GM12874 (cell line): ENCODE results near the gene POLR2E.

Experiments used
- TF ChIP-seq, protein P1 (sequence below): IDR thresholded peaks from 2 replicates; pipeline ENCODE4 v1.5.1; 2011; ENCODE audit warnings: low read depth, mild to moderate bottlenecking, control low read depth, low read length, moderate library complexity; ENCODE audit not compliant: insufficient read depth

The POLR2E gene

GRCh38 chr19:1085053-1085658 is 10.0 kb downstream of the POLR2E start:
- TF ChIP-seq, protein P1, sequence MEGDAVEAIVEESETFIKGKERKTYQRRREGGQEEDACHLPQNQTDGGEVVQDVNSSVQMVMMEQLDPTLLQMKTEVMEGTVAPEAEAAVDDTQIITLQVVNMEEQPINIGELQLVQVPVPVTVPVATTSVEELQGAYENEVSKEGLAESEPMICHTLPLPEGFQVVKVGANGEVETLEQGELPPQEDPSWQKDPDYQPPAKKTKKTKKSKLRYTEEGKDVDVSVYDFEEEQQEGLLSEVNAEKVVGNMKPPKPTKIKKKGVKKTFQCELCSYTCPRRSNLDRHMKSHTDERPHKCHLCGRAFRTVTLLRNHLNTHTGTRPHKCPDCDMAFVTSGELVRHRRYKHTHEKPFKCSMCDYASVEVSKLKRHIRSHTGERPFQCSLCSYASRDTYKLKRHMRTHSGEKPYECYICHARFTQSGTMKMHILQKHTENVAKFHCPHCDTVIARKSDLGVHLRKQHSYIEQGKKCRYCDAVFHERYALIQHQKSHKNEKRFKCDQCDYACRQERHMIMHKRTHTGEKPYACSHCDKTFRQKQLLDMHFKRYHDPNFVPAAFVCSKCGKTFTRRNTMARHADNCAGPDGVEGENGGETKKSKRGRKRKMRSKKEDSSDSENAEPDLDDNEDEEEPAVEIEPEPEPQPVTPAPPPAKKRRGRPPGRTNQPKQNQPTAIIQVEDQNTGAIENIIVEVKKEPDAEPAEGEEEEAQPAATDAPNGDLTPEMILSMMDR: no peak

DNA sequence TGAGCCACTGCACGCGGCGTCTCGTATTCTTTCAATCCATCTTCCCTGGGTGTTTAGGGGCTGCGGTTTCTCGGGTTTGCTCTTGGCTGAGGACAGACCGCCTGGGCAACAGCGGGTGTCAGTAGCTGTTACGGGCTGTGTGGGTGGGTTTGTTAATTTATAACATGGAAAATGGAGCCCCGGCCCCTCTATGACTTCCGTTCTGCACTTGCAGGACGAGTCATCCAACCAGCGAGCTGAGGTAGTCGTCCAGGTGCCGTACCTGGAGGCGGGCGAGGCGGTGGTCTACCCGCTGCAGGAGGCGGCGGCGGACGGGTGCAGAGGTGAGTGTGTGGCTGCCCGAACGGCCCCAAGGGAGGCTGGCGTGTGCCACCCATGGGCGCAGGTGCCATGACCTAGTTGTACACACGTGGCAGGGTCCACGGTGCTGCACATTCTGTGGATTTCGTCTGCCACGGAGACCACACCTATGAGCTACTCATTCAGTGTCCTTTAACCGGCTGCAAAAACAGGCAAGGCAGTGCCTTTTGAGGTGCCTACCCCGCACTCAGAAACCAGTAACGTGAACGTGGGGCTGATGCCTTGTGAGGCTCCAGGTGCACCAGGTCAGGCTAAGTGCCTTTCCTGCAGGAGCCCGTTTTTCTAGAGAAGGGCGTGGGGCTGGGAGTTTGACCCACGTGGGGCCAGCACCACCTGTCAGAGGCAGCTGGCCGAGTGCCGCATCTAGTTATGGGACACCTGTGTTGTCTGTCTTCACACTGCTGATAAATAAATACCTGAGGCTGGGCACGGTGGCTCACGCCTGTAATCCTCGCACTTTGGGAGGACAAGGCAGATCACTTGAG is 10.9 kb downstream of the POLR2E start:
- TF ChIP-seq, protein P1: no peak

DNA sequence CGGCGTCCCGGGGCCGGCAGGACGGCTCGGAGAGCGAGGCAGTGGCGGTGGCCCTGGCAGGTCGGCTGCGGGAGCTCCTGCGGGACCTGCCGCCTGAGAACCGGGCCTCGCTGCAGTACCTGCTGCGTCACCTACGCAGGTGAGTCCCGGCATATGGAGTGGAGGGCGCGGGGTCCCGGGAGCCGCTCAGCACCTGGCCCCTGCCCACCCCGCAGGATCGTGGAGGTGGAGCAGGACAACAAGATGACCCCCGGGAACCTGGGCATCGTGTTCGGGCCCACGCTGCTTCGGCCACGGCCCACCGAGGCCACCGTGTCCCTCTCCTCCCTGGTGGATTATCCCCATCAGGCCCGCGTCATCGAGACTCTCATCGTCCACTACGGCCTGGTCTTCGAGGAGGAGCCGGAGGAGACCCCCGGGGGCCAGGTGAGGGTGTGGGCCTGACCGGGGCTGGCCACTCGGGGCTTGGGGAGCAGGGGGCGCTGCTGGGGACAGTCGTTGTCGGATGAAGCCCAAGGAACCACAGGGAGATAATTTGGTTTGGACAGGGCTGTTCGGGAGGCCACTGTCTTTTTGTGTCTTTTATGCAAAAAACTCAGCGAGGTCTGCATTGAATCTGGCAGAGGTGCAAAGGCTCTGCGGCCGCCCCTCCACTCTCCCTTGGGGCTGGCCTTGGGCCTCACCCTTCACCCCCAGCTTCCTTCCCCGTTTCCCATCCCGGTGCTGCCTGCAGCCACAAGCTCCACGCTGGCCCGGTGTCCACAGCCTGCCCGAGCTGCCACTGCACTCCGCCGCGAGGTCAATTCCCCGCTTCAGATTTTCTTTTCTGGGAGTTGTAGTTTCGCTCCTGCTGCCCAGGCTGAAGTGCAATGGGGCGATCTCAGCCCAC is 12.0 kb downstream of the POLR2E start:
- TF ChIP-seq, protein P1: no peak

DNA sequence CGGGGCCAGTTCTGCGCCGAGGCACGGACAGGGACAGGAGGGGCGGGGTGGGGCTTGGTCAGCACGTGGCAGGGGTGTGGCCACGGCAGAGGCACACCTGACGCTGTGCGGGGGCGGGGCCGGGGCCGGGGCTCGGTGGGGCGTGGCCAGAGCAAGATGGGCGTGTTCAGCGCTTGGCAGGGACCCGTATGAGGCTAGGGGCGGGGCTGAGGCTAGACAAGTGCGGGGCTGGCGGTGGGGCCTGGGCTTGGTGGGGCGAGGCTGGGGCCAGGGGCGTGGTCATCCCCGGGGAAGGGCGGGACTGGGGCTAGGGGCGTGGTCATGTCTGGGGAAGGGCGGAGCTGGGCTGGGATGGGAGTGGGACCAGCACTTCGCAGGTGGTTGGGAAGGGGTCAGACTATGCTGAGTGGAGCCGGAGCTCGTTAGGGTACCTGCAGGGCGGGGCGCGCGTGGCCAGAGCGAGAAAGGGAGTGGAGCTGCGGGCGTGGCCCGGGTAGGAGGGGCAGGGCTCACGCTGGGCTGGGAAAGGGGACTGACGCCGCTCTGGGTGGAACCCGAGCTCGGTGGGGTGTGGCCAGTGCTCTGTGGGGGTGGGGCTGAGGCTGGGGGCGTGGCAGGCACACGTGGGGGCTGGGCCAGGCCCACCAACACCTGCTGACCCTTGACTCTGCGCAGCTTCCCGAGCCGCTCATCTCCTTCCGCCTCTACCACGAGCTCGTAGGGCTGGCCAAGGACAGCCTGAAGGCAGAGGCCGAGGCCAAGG is 12.8 kb downstream of the POLR2E start:
- TF ChIP-seq, protein P1: no peak

GRCh38 chr19:1081301-1082164 is 13.6 kb downstream of the POLR2E start:
- TF ChIP-seq, protein P1: no peak

DNA sequence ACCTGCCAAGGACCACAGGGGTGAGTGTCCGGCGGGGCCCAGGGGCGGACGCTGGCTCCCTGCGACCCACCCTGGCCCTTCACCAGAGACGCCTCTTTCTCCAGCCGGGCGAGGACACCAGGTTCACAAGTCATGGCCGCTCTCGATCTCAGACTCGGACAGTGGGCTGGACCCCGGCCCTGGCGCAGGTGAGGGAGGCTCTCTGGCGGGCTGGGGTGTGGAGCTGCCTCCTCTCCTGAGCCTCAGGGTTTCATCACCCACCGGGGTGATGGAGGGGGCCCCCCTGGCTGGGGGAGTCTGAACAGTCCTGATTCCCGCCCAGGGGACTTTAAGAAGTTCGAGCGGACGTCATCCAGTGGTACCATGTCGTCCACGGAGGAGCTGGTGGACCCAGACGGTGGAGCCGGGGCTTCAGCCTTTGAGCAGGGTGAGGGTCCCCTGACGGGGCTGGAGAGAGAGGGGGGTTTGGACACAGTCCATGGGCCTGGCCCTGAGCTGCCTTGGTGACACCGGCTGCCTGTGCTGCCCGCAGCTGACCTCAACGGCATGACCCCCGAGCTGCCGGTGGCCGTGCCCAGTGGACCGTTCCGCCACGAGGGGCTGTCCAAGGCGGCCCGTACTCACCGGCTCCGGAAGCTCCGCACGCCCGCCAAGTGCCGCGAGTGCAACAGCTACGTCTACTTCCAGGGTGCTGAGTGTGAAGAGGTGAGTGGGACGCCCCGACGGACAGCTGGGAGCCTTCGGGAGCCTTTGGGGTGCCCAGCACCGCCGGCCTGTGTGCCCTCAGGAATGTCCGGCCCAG is 14.6 kb downstream of the POLR2E start:
- TF ChIP-seq, protein P1: no peak
